CD4-positive, alpha-beta T cell treated with Interleukin-6 at 100 ng/mL for 8 hours (primary cell): ENCODE measurements around the gene PRAMEF18.
A peak's percentile ranks its signal among the peaks of the same experiment; 100 is the strongest.
"Not testable (repeated sequence)": the region's sequence is repeated elsewhere in the genome, so short reads cannot be mapped to it uniquely, and the experiment has no call there.

Experiments used
- DNase-seq: peaks from one replicate; pipeline ENCODE4 v3.0.0-alpha.2; 2020; ENCODE audit warnings: mixed read lengths, low spot score

Gene PRAMEF18

GRCh38 chr1:13225675-13226204 lies at the start of gene PRAMEF18:
PRAMEF18 (minus strand) TSS chr1:13226154; CDS start chr1:13226106, 48 bp downstream.
- not testable (repeated sequence) for DNase-seq

DNA sequence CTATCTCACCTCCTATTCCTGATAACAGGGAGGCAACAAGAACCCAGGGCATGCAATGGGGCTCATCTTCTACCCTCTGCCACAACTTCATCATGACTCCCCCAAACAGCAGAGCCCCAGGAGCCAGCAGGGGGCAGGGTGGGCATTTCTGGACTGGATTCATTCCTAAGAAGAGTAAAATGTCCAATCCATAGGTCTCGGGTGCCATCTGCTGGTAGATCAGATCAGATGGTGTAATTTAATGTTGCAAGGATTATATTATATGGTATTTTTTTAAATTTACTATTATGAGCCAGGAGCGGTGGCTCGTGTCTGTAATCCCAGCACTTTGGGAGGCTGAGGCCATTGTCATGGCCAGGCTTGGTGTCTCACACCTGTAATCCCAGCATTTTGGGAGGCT lies 39.2 kb upstream of the PRAMEF18 start:
- DNase-seq, result not testable (repeated sequence)

GRCh38 chr1:13253898-13254297 lies 27.9 kb upstream of the PRAMEF18 start, which contains the start of gene PRAMEF5:
PRAMEF5 (plus strand) TSS chr1:13254198; CDS start chr1:13259269, 5,071 bp downstream.
- not testable (repeated sequence) for DNase-seq

GRCh38 chr1:13247122-13247521 lies 21.2 kb upstream of the PRAMEF18 start:
- DNase-seq, result not testable (repeated sequence)

- DNase-seq, result not testable (repeated sequence)
These were observed 20.6 kb upstream of the PRAMEF18 start for GRCh38 chr1:13246554-13246871.

DNA sequence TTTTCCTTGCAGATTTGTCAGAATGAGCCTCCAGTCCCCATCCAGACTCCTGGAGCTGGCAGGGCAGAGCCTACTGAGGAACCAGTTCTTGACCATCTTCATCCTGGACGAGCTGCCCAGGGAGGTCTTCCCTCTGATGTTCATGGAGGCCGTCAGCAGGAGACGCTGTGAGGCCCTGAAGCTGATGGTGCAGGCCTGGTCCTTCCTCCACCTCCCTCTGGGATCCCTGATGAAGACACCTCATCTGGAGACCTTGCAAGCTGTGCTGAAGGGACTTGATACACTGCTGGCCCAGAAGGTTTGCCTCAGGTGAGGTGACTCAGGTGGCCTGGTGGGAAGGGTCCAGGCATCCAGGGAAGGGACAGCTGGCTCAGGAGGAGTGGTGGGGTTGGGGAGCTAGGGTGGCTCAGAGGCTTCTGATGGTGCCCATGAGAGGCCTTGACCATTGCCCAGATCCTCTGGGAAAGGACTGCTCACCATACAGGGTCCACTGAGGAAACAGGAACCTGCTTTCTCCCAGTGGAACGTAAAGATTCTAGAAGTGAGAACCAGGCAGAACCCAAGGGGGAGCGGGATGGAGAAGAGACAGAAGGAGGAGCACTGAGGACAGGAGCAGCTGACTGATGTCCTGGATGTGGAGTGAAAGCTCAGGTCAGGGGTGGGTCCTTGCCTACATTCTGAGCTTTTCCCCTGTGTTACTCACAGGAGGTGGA lies 20.0 kb upstream of the PRAMEF18 start:
- DNase-seq, result not testable (repeated sequence)

DNA sequence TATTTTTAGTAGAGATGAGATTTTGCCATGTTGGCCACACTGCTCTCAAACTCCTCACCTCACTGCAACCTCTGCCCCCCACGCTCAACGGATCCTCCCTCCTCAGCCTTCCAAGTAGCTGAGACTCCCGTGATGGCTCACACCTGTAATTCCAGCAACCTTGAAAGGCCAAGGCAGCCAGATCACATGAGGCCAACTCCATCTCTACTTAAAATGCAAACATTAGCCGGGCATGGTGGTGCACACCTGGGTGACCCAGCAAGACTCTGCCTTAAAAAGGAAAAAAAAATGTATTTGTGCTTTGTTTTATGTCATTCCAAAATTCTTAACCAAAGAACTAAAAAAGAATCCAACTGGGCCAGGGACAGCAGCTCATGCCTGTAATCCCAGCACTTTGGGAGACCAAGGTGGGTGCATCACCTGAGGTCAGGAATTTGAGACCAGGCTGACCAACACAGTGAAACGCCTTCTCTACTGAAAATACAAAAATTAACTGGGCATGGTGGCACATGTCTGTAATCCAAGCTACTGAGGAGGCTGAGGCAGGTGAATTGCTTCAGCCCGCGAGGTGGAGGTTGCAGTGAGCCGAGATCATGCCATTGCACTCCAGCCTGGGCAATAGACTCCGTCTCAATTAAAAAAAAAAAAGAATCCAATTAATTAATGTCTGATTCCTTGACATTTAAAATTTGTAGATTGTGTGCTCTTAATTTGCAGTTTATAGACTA lies 17.7 kb upstream of the PRAMEF18 start:
- not testable (repeated sequence) for DNase-seq

DNA sequence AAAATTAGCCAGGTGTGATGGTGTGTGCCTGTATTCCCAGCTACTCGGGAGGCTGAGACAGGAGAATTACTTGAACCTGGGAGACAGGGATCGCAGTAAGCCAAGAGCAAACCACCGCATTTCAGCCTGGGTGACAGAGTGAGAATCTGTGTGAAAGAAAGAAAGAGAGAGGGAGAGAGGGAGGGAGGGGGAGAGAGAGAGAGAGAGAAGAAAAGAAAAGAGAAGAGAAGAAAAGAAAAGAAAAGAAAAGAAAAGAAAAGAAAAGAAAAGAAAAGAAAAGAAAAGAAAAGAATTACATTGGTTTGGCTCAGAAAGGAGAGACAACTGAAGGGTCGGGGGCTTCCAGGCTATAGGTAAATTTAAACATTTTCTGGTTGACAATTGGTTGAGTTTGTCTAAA lies 13.7 kb upstream of the PRAMEF18 start:
- not testable (repeated sequence) for DNase-seq

GRCh38 chr1:13237572-13237971 lies 11.6 kb upstream of the PRAMEF18 start:
- not testable (repeated sequence) for DNase-seq

DNA sequence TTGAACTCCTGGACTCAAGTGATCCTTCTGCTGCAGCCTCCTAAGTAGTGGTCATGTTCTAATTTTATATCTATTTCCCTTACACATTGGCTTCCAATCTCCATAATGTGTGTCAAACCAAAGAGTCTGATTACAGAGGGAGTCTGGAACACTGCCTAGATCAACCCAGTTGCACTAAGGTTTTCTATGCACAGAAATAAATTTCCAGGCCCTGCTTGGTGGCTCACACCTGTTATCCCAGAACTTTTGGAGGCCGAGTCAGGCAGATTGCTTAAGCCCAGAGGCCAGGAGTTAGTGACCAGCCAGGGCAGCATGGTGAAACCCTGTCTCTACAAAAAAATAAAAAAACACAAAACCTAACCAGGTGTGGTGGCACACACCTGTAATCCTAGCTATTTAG lies 8.1 kb upstream of the PRAMEF18 start:
- DNase-seq, result not testable (repeated sequence)

- DNase-seq, result not testable (repeated sequence)
These were observed 6.1 kb upstream of the PRAMEF18 start for GRCh38 chr1:13232056-13232455.

GRCh38 chr1:13231061-13231750 lies 5.3 kb upstream of the PRAMEF18 start:
- DNase-seq, result not testable (repeated sequence)

- DNase-seq, result not testable (repeated sequence)
These were observed 4.6 kb upstream of the PRAMEF18 start for GRCh38 chr1:13230601-13231000.

DNA sequence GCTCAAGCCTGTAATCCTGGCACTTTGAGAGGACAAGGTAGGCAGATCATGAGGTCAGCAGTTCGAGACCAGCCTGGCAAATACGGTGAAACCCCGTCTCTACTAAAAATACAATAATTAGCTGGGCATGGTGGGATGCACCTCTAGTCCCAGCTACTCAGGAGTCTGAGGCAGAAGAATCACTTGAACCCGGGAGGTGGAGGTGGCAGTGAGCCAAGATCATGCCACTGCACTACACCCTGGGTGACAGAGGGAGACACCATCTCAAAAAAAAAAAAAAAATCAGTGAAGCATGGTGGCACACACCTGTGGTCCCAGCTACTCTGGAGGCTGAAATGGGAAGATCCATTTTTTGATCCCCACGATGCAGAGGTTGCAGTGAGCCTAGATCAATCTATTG lies 4.1 kb upstream of the PRAMEF18 start:
- not testable (repeated sequence) for DNase-seq

GRCh38 chr1:13228343-13228781 lies 2.4 kb upstream of the PRAMEF18 start:
- DNase-seq, result peak; percentile 29

- DNase-seq, result not testable (repeated sequence)
These were observed 1.5 kb upstream of the PRAMEF18 start for GRCh38 chr1:13227271-13228055.

- no peak for DNase-seq
These were observed 1.4 kb downstream of the PRAMEF18 start for GRCh38 chr1:13224480-13225060.

DNA sequence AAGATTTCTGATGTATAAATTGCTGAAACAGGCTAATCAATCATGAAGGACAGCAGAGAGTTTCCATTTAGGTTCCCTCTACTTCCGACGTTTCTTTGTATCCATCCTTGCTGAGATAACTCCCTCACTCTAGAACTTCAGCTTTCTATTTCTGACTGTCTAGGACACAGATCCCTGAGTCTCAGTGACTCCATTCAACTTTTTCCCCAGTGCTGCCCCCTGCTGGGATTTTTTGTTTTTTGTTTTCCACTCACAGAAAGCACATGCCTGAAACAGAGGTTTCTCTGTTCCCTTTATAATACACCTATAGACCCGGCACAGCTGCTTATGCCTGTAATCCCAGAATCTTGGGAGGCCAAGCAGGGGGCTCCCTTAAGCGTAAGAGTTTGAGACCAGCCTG lies 3.2 kb downstream of the PRAMEF18 start:
- DNase-seq, result not testable (repeated sequence)

DNA sequence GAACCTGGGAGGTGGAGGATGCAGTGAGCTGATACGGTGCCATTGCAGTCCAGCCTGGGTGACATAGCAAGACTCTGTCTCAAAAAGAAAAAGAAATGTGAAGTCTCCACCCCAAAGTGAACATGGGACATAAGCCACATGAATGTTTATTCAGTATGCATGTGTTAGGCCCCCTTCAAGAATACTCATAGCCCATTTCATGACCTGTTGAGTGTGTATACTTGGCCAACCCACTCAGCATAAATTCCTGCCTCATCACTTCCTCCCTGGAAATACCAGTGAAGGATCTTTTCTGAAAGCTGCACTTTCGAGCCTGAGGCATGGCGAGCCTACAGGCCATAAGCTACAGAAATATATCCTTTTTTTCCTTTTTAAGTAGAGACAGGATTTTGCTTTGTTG lies 6.8 kb downstream of the PRAMEF18 start:
- not testable (repeated sequence) for DNase-seq

DNA sequence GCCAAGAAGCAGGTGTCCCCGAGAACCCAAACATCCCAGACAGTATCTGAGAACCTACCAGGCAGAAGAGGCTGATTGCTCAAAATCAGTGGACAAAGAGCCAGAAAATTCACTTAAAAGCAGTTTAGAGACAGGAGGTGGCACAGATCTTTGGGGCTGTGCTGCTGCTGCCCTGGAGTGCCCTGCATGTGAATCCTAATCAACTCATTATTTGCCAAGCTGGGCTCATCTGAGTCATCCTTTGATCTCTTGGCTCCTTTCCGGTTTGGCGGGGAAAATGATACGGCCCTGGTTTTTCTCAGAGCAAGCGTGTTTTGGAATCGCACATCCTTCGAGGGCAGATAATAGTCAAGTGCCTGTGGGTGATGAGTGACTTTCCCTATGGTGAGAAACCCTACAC lies 9.3 kb downstream of the PRAMEF18 start:
- not testable (repeated sequence) for DNase-seq

- not testable (repeated sequence) for DNase-seq
These were observed 17.2 kb downstream of the PRAMEF18 start for GRCh38 chr1:13208712-13209111.
